HepG2 (cell line): ENCODE measurements around the gene NATD1. TPM values are rescaled to one million over a fixed set of nuclear protein-coding genes. Genes with fewer than 3 reads are reported as not detected.

Experiments
- AKNA ChIP-seq: sonication (generic); formaldehyde crosslinking; IDR thresholded peaks from 2 replicates; pipeline ENCODE4 v1.4.0; 2020; ENCODE audit warnings: missing genetic modification reagents, borderline replicate concordance
- CREBL2 ChIP-seq: sonication (generic); formaldehyde crosslinking; IDR thresholded peaks from 2 replicates; pipeline ENCODE4 v1.8.1; 2023; ENCODE audit warnings: missing genetic modification reagents, mild to moderate bottlenecking, borderline replicate concordance
- ETS1 ChIP-seq: sonication (generic); formaldehyde crosslinking; IDR thresholded peaks from 2 replicates; pipeline ENCODE4 v1.4.0; 2020; ENCODE audit warnings: missing genetic modification reagents
- JUND ChIP-seq: sonication (generic); formaldehyde crosslinking; IDR thresholded peaks from 2 replicates; pipeline ENCODE4 v1.8.0; 2022; ENCODE audit warnings: mild to moderate bottlenecking, missing genetic modification reagents
- KLF12 ChIP-seq: sonication (generic); formaldehyde crosslinking; IDR thresholded peaks from 2 replicates; pipeline ENCODE4 v1.4.0; 2020; ENCODE audit warnings: missing genetic modification reagents, borderline replicate concordance
- KLF9 ChIP-seq: IDR thresholded peaks from 2 replicates; pipeline ENCODE4 v1.6.1; 2016; ENCODE audit warnings: low read depth
- MYC ChIP-seq: sonication (generic); formaldehyde crosslinking; IDR thresholded peaks from 2 replicates; pipeline ENCODE4 v1.9.0; 2021; ENCODE audit warnings: missing genetic modification reagents, borderline replicate concordance
- NBN ChIP-seq: fragments of 450-650 bp; conservative IDR thresholded peaks from 2 replicates; pipeline ENCODE4 v1.6.1; 2017
- RFX1 ChIP-seq: fragments of 450-650 bp; IDR thresholded peaks from 2 replicates; pipeline ENCODE4 v1.6.1; 2017
- SALL1 ChIP-seq: sonication (generic); formaldehyde crosslinking; IDR thresholded peaks from 2 replicates; pipeline ENCODE4 v1.8.0; 2022; ENCODE audit warnings: mild to moderate bottlenecking, missing genetic modification reagents
- SALL2 ChIP-seq: sonication (generic); formaldehyde crosslinking; IDR thresholded peaks from 2 replicates; pipeline ENCODE4 v1.8.1; 2023; ENCODE audit warnings: mild to moderate bottlenecking, missing genetic modification reagents, inconsistent platforms
- SMYD3 ChIP-seq: sonication (generic); formaldehyde crosslinking; IDR thresholded peaks from 2 replicates; pipeline ENCODE4 v1.8.1; 2023; ENCODE audit warnings: mild to moderate bottlenecking, missing genetic modification reagents
- SRSF4 ChIP-seq: fragments of 200-400 bp; formaldehyde crosslinking; IDR thresholded peaks from one replicate; pipeline ENCODE4 v1.6.1; 2018; ENCODE audit warnings: mild to moderate bottlenecking, low read depth, low read length, moderate library complexity; ENCODE audit not compliant: poor library complexity, severe bottlenecking
- XBP1 ChIP-seq: sonication (generic); formaldehyde crosslinking; IDR thresholded peaks from 2 replicates; pipeline ENCODE4 v1.5.0; 2020; ENCODE audit warnings: missing genetic modification reagents
- ZBTB10 ChIP-seq: sonication (generic); formaldehyde crosslinking; IDR thresholded peaks from 2 replicates; pipeline ENCODE4 v1.4.0; 2020; ENCODE audit warnings: missing genetic modification reagents, borderline replicate concordance
- ZFY ChIP-seq: sonication (generic); formaldehyde crosslinking; IDR thresholded peaks from 2 replicates; pipeline ENCODE4 v1.4.0; 2020; ENCODE audit warnings: missing genetic modification reagents
- ZNF251 ChIP-seq: sonication (generic); formaldehyde crosslinking; IDR thresholded peaks from 2 replicates; pipeline ENCODE4 v1.9.0; 2021; ENCODE audit warnings: mild to moderate bottlenecking, missing genetic modification reagents
- ZNF253 ChIP-seq: sonication (generic); formaldehyde crosslinking; IDR thresholded peaks from 2 replicates; pipeline ENCODE4 v1.8.0; 2022; ENCODE audit warnings: mild to moderate bottlenecking, missing genetic modification reagents, borderline replicate concordance
- ZNF282 ChIP-seq: fragments of 450-650 bp; IDR thresholded peaks from 2 replicates; pipeline ENCODE4 v1.6.1; 2018; ENCODE audit not compliant: partially characterized antibody
- ZNF326 ChIP-seq: sonication (generic); formaldehyde crosslinking; IDR thresholded peaks from 2 replicates; pipeline ENCODE4 v1.4.0; 2020; ENCODE audit warnings: missing genetic modification reagents, borderline replicate concordance
- ZNF33B ChIP-seq: sonication (generic); formaldehyde crosslinking; IDR thresholded peaks from 2 replicates; pipeline ENCODE4 v1.5.1; 2020; ENCODE audit warnings: mild to moderate bottlenecking, missing genetic modification reagents
- ZNF781 ChIP-seq: sonication (generic); formaldehyde crosslinking; IDR thresholded peaks from 2 replicates; pipeline ENCODE4 v1.5.1; 2020; ENCODE audit warnings: borderline replicate concordance, mild to moderate bottlenecking, missing genetic modification reagents; ENCODE audit errors: not compliant biosample characterization
- polyA plus RNA-seq, 8 experiments: library from polyadenylated mRNA; depleted of rRNA in 3 of 8; stranded (reverse) in 7 of 8; unstranded in 1 of 8; fragments of >200 nt; fragmentation: Illumina TruSeq in 4 of 8; extraction: Trizol in 4 of 8; gene quantifications; 2 replicates each; pipeline versions ENCODE4 v1.2.1 to v1.2.3, GENCODE V29; 2011 to 2016; ENCODE audit warnings: low read depth in 4 of 8, missing spikeins in 1 of 8, mixed read lengths in 1 of 8; ENCODE audit not compliant: insufficient read depth in 1 of 8
- total RNA-seq, 5 experiments: library from RNA; depleted of rRNA; stranded (reverse); fragments of >200 nt; fragmentation: Illumina TruSeq; extraction: Trizol; gene quantifications; 2 replicates each; pipeline ENCODE4 v1.2.3, GENCODE V29; 2016; ENCODE audit warnings: low read depth in 1 of 5

Gene NATD1
- total and polyA plus RNA-seq, 2 of the 13 experiments (the other 11 are each of a cell fraction or from before 2014, with no cell fraction given): 0.31 to 2.3 TPM

GRCh38 chr17:21275579-21276263 lies 22.5 kb upstream of the NATD1 start (continued):
- peak; percentile 55; the same call in 1 of the 2 replicates for TF ChIP-seq ZBTB10 (CRISPR knock-in tag)
- TF ChIP-seq AKNA: no peak
- 0 out of 2 replicates have a peak, but pooled peaks have one; percentile 31 for TF ChIP-seq ETS1 (CRISPR knock-in tag)
- no peak for TF ChIP-seq SMYD3 (CRISPR knock-in tag)
- no peak for TF ChIP-seq RFX1
- peak; percentile 88; the same call in 1 of the 2 replicates for TF ChIP-seq KLF12 (CRISPR knock-in tag)
- TF ChIP-seq MYC (CRISPR knock-in tag): peak; percentile 64; the same call in 1 of the 2 replicates
- TF ChIP-seq SRSF4: no peak
- TF ChIP-seq ZNF251 (CRISPR knock-in tag): no peak
- TF ChIP-seq ZNF282: no peak
- peak; percentile 79 for TF ChIP-seq ZFY (CRISPR knock-in tag)
- no peak for TF ChIP-seq CREBL2 (CRISPR knock-in tag)
- 0 out of 2 replicates have a peak, but pooled peaks have one; percentile 60 for TF ChIP-seq XBP1 (CRISPR knock-in tag)
- peak; percentile 72; the same call in 1 of the 2 replicates for TF ChIP-seq ZNF253 (CRISPR knock-in tag)
- peak; percentile 89; the same call in 1 of the 2 replicates for TF ChIP-seq ZNF33B (CRISPR knock-in tag)
- TF ChIP-seq SALL2: peak; percentile 28; the same call in 1 of the 2 replicates
- TF ChIP-seq ZNF326 (CRISPR knock-in tag): no peak
- TF ChIP-seq JUND (CRISPR knock-in tag): no peak
- TF ChIP-seq ZNF781 (CRISPR knock-in tag): peak; percentile 82
- 0 out of 2 replicates have a peak, but pooled peaks have one; percentile 71 for TF ChIP-seq KLF9
- TF ChIP-seq SALL1 (CRISPR knock-in tag): no peak; the same call in 1 of the 2 replicates
- no peak for TF ChIP-seq NBN
